HepG2 (cell line): ENCODE measurements around the gene ZFYVE21. TPM values are rescaled to one million over a fixed set of nuclear protein-coding genes. Genes with fewer than 3 reads are reported as not detected.

Experiments used
- HMGA1 ChIP-seq: sonication (generic); formaldehyde crosslinking; conservative IDR thresholded peaks from 2 replicates; pipeline ENCODE4 v1.4.0; 2020; ENCODE audit warnings: missing genetic modification reagents
- KDM5A ChIP-seq: fragments of 200-600 bp; sonication (generic); IDR thresholded peaks from 2 replicates; pipeline ENCODE4 v1.7.0; 2018; ENCODE audit warnings: antibody characterized with exemption, mild to moderate bottlenecking, low read length, borderline replicate concordance
- MIXL1 ChIP-seq: IDR thresholded peaks from 2 replicates; pipeline ENCODE4 v1.6.1; 2016
- PAXIP1 ChIP-seq: sonication (generic); formaldehyde crosslinking; conservative IDR thresholded peaks from 2 replicates; pipeline ENCODE4 v1.4.0; 2020; ENCODE audit warnings: mild to moderate bottlenecking, missing genetic modification reagents, moderate library complexity
- ZNF101 ChIP-seq: sonication (generic); formaldehyde crosslinking; IDR thresholded peaks from 2 replicates; pipeline ENCODE4 v1.4.0; 2020; ENCODE audit warnings: mild to moderate bottlenecking, low read depth, missing genetic modification reagents, borderline replicate concordance
- ZNF205 ChIP-seq: IDR thresholded peaks from 2 replicates; pipeline ENCODE4 v1.6.1; 2018; ENCODE audit warnings: missing biosample characterization, missing genetic modification reagents
- ZNF256 ChIP-seq: sonication (generic); formaldehyde crosslinking; conservative IDR thresholded peaks from 2 replicates; pipeline ENCODE4 v1.4.0; 2020; ENCODE audit warnings: missing genetic modification reagents
- ZNF3 ChIP-seq: IDR thresholded peaks from 2 replicates; pipeline ENCODE4 v1.7.0; 2017; ENCODE audit warnings: inconsistent platforms
- ZNF383 ChIP-seq: sonication (generic); formaldehyde crosslinking; IDR thresholded peaks from 2 replicates; pipeline ENCODE4 v1.4.0; 2020; ENCODE audit warnings: missing genetic modification reagents, mild to moderate bottlenecking, borderline replicate concordance
- polyA plus RNA-seq, 8 experiments: library from polyadenylated mRNA; depleted of rRNA in 3 of 8; stranded (reverse) in 7 of 8; unstranded in 1 of 8; fragments of >200 nt; fragmentation: Illumina TruSeq in 4 of 8; extraction: Trizol in 4 of 8; gene quantifications; 2 replicates each; pipeline versions ENCODE4 v1.2.1 to v1.2.3, GENCODE V29; 2011 to 2016; ENCODE audit warnings: low read depth in 4 of 8, missing spikeins in 1 of 8, mixed read lengths in 1 of 8; ENCODE audit not compliant: insufficient read depth in 1 of 8
- total RNA-seq, 5 experiments: library from RNA; depleted of rRNA; stranded (reverse); fragments of >200 nt; fragmentation: Illumina TruSeq; extraction: Trizol; gene quantifications; 2 replicates each; pipeline ENCODE4 v1.2.3, GENCODE V29; 2016; ENCODE audit warnings: low read depth in 1 of 5
- TF ChIP-seq, protein P1 (sequence below): sonication (generic); formaldehyde crosslinking; IDR thresholded peaks from 2 replicates; pipeline ENCODE4 v1.5.1; 2020; ENCODE audit warnings: mild to moderate bottlenecking, missing genetic modification reagents, borderline replicate concordance
- TF ChIP-seq, protein P2 (sequence below): sonication (generic); formaldehyde crosslinking; IDR thresholded peaks from 2 replicates; pipeline ENCODE4 v1.4.0; 2020; ENCODE audit warnings: missing genetic modification reagents

Gene ZFYVE21
- total and polyA plus RNA-seq, 2 of the 13 experiments (the other 11 are each of a cell fraction or from before 2014, with no cell fraction given), result 34.3 to 34.4 TPM

DNA sequence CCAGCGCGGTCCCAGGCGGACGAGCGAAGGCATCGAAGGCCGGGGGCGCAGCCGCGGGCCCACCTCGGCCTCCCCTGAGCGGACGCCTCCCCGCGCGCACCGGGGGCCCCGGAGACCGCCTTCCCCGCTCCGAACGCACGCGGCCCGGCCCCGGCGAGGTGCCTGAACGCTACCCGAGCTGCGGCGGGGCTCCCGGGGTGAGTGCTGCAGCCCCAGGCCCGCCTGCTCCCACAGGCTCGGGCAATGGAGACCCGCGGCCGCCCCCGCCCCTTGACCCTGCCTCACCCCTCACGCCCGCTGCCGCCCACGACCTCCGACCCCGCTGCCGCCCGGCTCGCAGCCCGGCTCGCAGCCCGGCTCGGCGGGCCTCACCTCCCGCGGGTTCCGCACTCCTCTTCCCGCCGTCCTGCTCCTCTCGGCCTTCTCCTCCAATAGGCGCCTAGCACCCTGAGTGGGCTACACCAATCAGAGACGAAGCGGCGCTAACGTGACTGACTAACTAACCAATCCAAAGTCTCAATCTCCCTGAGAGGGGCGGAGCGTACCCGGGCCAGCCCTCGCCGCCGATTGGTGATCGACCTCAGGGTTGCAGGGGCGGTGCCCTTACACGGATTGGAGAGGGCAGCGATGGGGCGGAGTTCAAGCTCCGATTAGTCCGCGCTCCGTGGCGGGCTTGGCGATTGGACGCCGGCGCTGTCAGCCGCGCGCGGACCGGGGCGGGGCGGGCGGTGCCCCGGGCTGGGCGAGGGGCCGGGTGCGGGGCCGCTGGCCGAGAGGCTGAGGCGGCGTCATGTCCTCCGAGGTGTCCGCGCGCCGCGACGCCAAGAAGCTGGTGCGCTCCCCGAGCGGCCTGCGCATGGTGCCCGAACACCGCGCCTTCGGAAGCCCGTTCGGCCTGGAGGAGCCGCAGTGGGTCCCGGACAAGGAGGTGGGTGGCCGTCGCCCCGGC lies at the start of gene ZFYVE21, which contains the start of gene XRCC3 (continued):
- TF ChIP-seq ZNF205 (CRISPR knock-in tag) (no peak), HMGA1 (CRISPR knock-in tag) (no peak), ZNF256 (CRISPR knock-in tag) (no peak), ZNF101 (CRISPR knock-in tag) (no peak), ZNF3 (CRISPR knock-in tag) (no peak), MIXL1 (no peak), KDM5A (no peak), PAXIP1 (CRISPR knock-in tag) (no peak; the same call in 1 of the 2 replicates), ZNF383 (CRISPR knock-in tag) (no peak)
- TF ChIP-seq, protein P1, sequence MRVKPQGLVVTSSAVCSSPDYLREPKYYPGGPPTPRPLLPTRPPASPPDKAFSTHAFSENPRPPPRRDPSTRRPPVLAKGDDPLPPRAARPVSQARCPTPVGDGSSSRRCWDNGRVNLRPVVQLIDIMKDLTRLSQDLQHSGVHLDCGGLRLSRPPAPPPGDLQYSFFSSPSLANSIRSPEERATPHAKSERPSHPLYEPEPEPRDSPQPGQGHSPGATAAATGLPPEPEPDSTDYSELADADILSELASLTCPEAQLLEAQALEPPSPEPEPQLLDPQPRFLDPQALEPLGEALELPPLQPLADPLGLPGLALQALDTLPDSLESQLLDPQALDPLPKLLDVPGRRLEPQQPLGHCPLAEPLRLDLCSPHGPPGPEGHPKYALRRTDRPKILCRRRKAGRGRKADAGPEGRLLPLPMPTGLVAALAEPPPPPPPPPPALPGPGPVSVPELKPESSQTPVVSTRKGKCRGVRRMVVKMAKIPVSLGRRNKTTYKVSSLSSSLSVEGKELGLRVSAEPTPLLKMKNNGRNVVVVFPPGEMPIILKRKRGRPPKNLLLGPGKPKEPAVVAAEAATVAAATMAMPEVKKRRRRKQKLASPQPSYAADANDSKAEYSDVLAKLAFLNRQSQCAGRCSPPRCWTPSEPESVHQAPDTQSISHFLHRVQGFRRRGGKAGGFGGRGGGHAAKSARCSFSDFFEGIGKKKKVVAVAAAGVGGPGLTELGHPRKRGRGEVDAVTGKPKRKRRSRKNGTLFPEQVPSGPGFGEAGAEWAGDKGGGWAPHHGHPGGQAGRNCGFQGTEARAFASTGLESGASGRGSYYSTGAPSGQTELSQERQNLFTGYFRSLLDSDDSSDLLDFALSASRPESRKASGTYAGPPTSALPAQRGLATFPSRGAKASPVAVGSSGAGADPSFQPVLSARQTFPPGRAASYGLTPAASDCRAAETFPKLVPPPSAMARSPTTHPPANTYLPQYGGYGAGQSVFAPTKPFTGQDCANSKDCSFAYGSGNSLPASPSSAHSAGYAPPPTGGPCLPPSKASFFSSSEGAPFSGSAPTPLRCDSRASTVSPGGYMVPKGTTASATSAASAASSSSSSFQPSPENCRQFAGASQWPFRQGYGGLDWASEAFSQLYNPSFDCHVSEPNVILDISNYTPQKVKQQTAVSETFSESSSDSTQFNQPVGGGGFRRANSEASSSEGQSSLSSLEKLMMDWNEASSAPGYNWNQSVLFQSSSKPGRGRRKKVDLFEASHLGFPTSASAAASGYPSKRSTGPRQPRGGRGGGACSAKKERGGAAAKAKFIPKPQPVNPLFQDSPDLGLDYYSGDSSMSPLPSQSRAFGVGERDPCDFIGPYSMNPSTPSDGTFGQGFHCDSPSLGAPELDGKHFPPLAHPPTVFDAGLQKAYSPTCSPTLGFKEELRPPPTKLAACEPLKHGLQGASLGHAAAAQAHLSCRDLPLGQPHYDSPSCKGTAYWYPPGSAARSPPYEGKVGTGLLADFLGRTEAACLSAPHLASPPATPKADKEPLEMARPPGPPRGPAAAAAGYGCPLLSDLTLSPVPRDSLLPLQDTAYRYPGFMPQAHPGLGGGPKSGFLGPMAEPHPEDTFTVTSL (CRISPR knock-in tag), result no peak
- TF ChIP-seq, protein P2, sequence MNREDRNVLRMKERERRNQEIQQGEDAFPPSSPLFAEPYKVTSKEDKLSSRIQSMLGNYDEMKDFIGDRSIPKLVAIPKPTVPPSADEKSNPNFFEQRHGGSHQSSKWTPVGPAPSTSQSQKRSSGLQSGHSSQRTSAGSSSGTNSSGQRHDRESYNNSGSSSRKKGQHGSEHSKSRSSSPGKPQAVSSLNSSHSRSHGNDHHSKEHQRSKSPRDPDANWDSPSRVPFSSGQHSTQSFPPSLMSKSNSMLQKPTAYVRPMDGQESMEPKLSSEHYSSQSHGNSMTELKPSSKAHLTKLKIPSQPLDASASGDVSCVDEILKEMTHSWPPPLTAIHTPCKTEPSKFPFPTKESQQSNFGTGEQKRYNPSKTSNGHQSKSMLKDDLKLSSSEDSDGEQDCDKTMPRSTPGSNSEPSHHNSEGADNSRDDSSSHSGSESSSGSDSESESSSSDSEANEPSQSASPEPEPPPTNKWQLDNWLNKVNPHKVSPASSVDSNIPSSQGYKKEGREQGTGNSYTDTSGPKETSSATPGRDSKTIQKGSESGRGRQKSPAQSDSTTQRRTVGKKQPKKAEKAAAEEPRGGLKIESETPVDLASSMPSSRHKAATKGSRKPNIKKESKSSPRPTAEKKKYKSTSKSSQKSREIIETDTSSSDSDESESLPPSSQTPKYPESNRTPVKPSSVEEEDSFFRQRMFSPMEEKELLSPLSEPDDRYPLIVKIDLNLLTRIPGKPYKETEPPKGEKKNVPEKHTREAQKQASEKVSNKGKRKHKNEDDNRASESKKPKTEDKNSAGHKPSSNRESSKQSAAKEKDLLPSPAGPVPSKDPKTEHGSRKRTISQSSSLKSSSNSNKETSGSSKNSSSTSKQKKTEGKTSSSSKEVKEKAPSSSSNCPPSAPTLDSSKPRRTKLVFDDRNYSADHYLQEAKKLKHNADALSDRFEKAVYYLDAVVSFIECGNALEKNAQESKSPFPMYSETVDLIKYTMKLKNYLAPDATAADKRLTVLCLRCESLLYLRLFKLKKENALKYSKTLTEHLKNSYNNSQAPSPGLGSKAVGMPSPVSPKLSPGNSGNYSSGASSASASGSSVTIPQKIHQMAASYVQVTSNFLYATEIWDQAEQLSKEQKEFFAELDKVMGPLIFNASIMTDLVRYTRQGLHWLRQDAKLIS (CRISPR knock-in tag), result no peak
